ENCODE measurements around the gene MOB1A.

The MOB1A gene

GRCh38 chr2:74109551-74109950, 69.1 kb downstream of the MOB1A start:
- TF ChIP-seq CTCF (conservative IDR thresholded peaks at IDR 0.05): no peak
- no peak overlapping the region for H3K27ac ChIP-seq

- no peak overlapping the region for H3K27ac ChIP-seq
- no peak for TF ChIP-seq CTCF (conservative IDR thresholded peaks at IDR 0.05)
Observed at GRCh38 chr2:74107071-74107470, 71.6 kb downstream of the MOB1A start.

- no peak for TF ChIP-seq CTCF (conservative IDR thresholded peaks at IDR 0.05)
- no peak overlapping the region for H3K27ac ChIP-seq
Observed at GRCh38 chr2:74105413-74105812, 73.3 kb downstream of the MOB1A start.

- H3K27ac ChIP-seq: no peak overlapping the region
- TF ChIP-seq CTCF (conservative IDR thresholded peaks at IDR 0.05): no peak
Observed at GRCh38 chr2:74104839-74105238, 73.8 kb downstream of the MOB1A start.

GRCh38 chr2:74103763-74104162, 74.9 kb downstream of the MOB1A start:
- no peak for TF ChIP-seq CTCF (conservative IDR thresholded peaks at IDR 0.05)
- no peak overlapping the region for H3K27ac ChIP-seq
